GM18526 (cell line): ENCODE results near the gene LPAR2.
A peak's percentile ranks its signal among the peaks of the same experiment; 100 is the strongest.

ENCODE experiments used
- POLR2A ChIP-seq: IDR thresholded peaks from 3 replicates; pipeline ENCODE4 v1.6.1; 2011; ENCODE audit not compliant: insufficient read length; ENCODE audit errors: extremely low read depth

LPAR2 gene

DNA sequence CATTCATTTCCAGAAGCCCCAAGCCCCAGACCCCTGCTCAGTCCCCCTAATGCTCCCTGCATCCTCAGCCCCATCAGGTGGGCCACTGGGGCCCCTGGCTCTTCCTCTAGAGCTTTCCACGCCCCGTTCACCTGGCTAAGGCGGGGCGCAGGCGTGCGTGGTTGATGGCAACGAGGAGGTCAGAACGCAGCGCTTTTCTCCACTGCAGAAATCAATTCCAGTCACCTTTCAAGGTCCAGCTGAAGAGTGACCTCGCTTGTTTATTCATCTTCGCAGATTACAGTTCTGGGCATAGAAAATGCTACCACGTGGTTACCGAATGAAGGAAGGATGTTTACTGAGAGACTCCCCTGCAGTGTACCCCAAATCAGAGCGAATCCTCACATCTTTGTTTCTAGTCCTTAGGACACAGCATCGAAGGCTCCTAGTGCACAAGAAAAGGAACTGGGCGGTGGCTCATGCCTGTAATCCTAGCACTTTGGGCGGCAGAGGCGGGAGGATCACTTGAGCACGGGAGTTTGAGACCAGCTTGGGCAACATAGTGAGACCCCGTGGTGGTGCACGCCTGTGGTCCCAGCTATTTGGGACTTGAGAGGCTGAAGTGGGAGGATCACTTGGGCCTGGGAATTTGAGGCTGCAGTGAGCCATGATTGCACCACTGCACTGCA is 8.7 kb downstream of the LPAR2 start:
- TF ChIP-seq POLR2A, result no peak

DNA sequence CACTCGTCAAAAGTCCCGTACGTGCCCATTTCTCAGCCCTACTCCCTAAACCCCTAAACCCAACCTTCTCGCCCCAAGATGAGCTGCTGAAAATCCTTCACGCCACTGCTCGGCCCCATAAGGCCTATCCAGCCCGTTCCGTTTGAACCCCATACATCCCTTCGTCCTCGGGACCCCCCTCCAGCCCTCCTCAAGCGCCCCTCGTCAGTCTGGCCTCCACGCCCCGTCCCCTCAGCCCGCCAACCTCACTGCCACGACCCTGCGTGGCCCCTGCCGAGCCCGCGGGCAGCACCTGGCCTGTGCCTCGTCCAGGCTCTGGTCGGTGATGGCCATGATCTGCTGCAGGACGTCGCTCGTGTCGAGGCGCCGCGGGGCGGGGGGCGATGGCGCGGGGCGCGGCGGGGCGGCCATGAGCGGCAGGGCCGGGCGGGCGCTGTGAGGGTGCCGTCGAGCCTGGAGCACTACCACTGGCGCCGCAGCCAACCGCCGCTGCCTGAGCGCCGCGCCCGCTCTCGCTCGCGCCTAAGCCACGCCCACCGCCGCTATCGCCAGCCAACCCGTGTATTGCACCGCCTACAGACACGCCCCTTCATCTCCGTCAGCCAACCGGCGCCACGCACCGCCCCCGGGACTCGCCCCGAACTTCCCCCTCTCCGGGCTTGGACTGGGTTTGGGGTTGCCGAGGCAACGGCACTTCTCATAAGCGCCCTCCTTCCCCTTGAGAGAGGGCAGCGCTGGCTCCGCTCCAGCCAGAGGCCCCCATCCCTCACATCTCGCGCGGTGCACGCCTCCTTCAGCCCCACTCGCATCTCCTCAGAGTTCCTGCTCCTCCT is 9.6 kb downstream of the LPAR2 start, which contains the start of gene PBX4:
TSS of gene PBX4 (minus strand) at position 469 of the 833 bp plus-strand sequence. CDS start at position 411, 58 bp downstream.
- peak; percentile 49 for TF ChIP-seq POLR2A

DNA sequence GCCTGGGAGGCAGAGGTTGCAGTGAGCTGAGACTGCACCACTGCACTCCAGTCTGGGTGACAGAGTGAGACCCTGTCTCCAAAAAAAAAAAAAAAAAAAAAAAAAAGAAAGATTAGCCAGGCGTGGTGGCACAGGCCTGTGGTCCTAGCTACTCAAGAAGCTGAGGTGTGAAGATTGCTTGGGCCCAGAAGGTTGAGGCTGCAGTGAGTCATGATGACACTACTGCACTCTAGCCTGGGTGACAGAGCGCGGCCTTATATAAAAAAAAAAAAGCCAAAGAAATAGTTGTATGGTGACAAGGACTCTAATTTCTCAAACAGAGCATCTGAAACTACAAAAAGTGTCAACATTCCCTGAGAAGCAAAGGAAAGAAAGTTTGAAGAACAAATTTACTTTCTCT is 12.9 kb downstream of the LPAR2 start:
- TF ChIP-seq POLR2A, result no peak

DNA sequence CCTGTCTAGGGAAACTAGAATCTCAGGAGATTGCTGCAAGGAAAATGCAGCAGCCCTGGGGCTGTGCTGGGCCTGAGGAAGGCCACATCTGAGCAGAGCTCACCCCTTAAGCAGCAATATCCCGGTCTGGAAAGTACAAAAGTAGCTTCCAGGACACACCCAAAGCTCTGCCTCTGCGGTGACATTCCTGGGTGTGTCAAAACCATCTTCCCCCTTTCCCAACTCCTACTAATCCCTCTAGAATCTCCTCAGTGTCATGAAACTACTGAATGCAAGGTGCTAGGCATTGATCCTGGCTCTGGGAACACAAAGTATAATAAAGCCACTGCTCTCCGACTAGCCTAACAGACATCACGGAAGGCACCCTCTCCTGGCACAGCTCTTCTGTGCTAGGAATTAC is 14.5 kb downstream of the LPAR2 start:
- no peak for TF ChIP-seq POLR2A

DNA sequence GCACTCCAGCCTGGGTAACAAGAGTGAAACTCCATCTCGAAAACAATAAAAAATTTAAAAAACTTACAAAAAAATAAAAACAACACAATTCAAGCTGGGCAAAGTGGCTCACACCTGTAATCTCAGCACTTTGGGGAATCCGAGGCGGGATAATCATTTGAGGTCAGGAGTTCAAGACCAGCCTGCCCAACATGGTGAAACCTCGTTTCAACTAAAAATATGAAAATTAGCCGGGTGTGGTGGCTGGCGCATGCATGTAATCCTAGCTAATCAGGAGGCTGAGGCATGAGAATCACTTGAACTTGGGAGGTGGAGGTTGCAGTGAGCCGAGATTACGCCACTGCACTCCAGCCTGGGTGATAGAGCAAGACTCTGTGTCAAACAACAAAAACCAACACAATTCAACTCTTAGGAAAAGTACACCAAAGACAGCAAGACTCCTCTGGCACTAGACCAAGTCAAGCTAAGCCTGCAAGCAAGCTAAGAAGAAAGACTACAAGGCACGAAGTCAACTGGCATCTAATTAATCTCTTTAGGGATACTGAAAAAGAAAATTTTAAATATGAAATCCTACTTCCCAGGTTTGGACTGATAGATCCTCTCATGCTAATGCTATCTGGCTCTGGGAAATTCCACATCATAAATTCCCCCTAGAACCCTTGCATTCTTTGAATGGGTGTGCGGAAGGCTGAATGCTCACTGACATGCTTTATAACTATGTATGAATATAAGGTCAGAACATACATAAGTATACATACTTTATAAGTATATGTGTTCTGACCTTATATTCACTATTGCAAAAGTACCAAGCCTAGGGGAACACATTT is 17.4 kb downstream of the LPAR2 start:
- TF ChIP-seq POLR2A, result no peak

DNA sequence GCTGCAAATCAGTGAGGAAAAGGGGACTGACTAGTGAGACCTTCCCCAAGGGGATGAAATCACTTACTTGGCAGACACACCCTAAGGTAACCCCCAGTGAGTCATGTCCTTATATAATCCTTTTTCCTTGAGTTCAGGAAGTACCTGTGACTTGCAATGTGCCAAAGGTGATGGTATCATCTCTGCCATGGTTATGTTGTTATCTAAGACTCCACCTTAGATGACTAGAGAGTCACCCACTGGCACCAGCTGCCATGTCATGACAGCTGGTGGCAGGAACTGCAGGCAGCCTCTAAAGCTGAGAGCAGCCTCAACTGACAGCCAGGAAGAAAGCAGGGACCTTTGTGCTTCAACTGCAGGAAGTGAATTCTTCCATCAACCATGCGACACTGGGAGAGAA is 22.0 kb downstream of the LPAR2 start:
- TF ChIP-seq POLR2A, result no peak

DNA sequence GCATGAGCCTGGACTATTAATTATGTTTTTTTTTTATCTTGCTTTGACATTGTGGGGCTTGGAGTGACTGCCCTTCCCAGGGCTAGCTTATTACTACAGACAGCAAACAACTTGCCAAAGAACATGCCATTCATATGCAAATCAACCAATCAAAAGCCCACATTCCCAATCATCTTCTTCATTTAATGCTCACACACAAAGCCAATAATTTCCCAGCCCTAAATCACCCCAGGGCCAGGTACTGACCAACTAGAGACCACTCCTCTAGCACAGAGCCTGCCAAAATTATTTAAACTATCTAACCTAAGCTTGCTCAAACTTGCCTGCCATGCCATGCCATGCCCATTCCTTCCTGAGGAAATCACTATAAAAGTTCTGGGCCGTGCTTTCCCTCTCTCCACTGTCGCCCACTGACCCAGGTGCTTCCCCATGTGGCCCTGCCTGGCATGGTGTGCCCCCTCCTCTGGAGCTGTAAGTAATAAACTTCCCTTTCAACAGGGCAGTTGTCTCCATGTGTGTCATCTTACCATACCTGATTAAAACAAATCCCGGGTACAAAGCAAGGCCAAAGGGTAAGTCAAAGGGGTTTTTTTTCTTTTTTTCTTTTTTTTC is 25.2 kb downstream of the LPAR2 start:
- no peak for TF ChIP-seq POLR2A

DNA sequence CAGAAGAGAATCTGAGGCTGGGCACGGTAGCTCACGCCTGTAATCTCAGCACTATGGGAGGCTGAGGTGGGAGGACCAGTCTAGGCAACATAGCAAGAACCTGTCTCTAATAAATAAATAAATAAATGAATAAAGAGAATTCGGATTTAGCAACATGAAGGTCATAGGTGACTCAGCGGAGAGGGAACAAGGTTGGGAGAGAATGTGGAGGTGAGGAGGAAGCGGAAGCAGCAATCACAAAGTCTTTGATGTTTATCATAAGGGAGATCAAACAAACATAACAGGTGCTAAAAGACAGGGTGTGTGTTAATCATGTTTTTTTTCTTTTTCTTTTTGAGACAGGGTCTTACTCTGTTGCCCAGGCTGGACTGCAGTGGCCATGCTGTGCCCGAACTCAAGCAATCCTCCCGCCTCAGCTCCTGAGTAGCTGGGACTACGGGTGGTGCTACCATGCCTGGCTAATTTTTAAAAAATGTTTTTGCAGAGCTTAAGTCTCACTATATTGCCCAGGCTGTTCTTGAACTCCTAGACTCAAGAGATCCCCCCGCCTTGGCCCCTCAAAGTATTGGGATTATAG is 25.8 kb downstream of the LPAR2 start:
- no peak for TF ChIP-seq POLR2A

DNA sequence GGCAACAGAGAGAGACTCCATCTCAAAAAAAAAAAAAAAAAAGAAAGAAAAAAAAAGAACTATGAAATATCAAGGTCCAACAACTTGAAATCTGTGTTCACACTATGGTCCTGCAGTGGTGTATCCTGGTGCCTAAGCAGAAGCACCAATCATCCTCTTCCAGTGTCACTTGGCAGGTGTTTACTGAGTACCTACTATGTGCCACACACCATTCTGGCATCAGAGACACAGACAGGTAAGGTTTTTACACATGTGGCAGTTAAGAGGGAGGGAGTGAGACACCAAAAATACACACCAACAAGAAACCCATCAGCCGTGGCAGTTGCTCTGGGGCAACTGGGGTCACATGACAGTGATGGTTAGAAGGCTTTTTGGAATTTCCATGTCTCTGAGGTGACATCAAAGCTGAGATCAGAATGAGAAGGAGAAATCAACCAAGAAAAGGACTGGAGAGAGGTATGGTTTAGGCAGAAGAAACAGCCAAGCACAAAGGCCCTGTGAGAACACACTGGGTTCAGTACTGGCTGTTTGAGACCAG is 27.2 kb downstream of the LPAR2 start:
- TF ChIP-seq POLR2A, result no peak

DNA sequence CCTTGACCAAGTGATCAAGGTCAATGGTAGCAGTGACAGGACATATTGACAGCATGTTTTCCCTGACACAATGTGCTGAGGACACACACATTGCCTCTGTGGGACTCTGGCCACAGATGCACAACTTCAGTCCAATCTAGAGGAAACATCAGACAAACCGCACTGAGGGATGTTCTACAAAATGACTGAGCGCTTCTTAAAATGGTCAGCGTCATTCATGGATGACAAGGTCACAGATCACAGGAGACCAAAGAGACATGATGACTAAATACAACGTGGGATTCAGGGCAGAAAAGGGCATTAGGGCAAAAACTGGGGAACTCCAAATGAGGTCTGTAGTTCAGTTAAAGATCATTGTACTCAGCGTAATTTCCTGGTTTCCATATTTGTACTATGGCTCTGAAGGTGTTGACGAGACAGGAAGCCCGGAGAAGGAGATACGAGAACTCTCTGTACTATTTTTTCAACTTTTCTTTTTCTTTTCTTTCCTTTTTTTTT is 30.2 kb downstream of the LPAR2 start:
- TF ChIP-seq POLR2A, result no peak

DNA sequence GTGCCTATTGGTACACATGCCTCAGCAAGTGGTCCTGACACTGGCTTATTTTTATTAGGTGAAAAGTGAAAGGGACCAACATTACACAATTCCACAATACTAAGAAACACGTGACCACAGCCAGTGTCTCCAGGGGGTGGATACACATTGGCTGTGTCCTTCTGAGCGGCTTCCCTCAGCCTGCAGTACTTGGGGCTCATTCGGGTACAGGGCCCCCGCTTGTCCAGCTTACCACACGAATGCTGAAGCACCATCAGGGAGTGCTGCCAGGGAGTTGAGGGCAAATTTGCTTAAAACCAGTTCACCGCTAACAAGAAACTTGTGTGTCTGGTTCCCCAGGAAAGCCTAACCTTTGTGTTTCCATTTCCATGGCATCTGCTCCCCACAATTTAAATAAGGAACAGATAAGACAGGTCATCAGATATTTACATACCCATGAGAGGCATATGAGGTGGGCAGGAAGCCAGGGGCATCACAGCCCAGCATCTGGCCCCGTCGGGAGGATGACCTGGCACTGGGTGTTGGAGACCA is 32.8 kb downstream of the LPAR2 start:
- no peak for TF ChIP-seq POLR2A

DNA sequence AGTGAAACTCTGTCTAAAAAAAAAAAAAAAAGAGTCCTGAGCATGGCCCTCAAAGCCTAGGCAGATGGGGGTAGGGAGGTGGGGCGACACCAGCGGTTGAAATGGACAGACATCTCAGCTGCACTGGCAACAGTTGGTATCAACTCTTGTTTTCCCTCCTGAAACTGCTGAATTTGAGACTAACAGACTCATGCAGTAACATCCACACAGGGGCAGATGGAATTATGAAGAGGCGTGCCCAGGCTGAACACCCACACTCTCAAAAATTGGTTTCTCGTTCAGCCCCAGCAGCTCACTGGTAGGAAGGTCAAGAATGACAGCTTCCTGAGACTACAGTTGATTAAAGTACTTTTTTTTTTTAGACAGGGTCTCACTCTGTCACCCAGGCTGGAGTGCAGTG is 33.6 kb downstream of the LPAR2 start:
- no peak for TF ChIP-seq POLR2A

DNA sequence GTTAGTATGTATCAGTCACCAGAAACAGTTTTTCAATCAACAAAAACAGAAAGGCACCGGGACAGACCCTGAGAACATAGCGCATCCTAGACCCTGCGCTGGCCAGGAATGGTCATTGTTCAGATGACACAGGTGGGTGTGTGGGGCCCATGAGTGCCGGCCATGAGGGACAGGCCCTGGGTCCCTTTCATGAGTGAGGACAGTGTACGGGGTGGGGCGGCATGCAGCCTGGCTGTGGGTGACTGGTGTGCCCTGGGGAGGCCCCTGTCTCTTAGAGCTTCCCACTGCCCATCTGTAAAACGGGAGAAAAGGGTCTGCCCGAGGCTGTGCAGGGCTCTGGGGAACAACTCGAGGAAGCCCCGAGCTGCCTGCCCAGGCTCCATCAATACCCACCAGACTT is 35.3 kb downstream of the LPAR2 start:
- TF ChIP-seq POLR2A, result no peak

DNA sequence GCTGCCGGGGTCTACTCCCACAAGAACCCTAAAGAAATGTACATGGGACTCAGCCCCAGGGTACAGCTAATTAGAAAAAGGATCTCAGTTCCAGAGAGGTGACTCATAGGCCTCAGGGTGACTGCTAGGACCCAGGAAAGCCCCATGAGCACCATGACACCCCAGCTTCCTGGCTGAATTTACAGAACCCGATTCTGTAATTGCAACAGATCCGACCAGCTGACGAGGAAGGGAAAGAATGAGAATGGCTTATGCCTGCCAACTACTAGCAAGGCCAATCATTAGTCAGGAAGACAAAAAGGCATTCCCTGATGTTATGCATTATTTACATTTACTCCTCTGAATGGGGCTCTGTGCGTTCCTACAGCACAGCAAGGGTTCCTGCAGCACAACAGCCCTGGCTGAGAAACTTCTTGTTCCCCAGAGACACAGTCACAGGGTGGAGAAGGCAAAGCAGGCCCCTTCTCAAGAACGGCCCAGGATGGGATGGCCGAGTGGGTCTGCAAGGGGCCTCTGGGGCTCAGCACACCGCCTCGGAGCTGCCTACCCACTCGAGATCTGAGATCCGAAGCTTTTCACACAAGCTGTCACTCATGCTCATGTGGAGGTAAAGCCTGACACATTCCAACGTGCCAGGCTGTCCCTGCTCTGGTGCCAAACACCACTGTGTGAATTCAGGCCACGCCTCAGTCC is 36.7 kb downstream of the LPAR2 start:
- no peak for TF ChIP-seq POLR2A
